ENCODE data around the gene TINCR.

TINCR gene

GRCh38 chr19:5585461-5586299 lies 17.9 kb upstream of the TINCR start:
- TF ChIP-seq CTCF (IDR thresholded peaks at IDR 0.05; ENCODE audit: control extremely low read depth, extremely low read depth, low read depth, missing control alignments), result no peak
- POLR2A ChIA-PET, result interaction anchor here (0.6 kb wide), 1 partner anchor 37 kb away, joined by 3 read pairs; the partner anchor contains the start of genes SAFB and SAFB2
- CTCF ChIA-PET, result no interaction called here
- peak; percentile 78 for DNase-seq (ENCODE audit: extremely low spot score)

GRCh38 chr19:5580161-5580571 lies 12.4 kb upstream of the TINCR start:
- ChIA-PET POLR2A (interaction anchor here (0.6 kb wide), 1 partner anchor 375 kb away, joined by 5 read pairs; no protein-coding TSS in a partner anchor), CTCF (interaction anchor here (0.6 to 0.7 kb wide), 2 partner anchors 10 to 18 kb away, joined by 3 read pairs; no protein-coding TSS in a partner anchor)
- TF ChIP-seq CTCF (IDR thresholded peaks at IDR 0.05; ENCODE audit: control extremely low read depth, extremely low read depth, low read depth, missing control alignments), result no peak
- no peak for DNase-seq (ENCODE audit: extremely low spot score)

GRCh38 chr19:5579697-5580096 lies 11.9 kb upstream of the TINCR start:
- CTCF ChIA-PET, result interaction anchor here (0.6 to 1.1 kb wide), 4 partner anchors 10 to 525 kb away, joined by 3 to 5 read pairs (median 3); no protein-coding TSS in a partner anchor
- TF ChIP-seq CTCF (IDR thresholded peaks at IDR 0.05; ENCODE audit: control extremely low read depth, extremely low read depth, low read depth, missing control alignments), result no peak
- no peak for DNase-seq (ENCODE audit: extremely low spot score)
- POLR2A ChIA-PET, result interaction anchor here (0.6 kb wide), 1 partner anchor 375 kb away, joined by 5 read pairs; no protein-coding TSS in a partner anchor

GRCh38 chr19:5579286-5579685 lies 11.5 kb upstream of the TINCR start:
- ChIA-PET CTCF (interaction anchor here (0.8 to 1.1 kb wide), 3 partner anchors 16 to 525 kb away, joined by 3 to 5 read pairs (median 3); no protein-coding TSS in a partner anchor), POLR2A (no interaction called here)
- no peak for TF ChIP-seq CTCF (IDR thresholded peaks at IDR 0.05; ENCODE audit: control extremely low read depth, extremely low read depth, low read depth, missing control alignments)
- no peak for DNase-seq (ENCODE audit: extremely low spot score)

- peak; percentile 95 for TF ChIP-seq CTCF (IDR thresholded peaks at IDR 0.05; ENCODE audit: control extremely low read depth, extremely low read depth, low read depth, missing control alignments)
- CTCF ChIA-PET, result interaction anchor here (0.8 to 0.9 kb wide), 2 partner anchors 17 to 524 kb away, joined by 3 read pairs; no protein-coding TSS in a partner anchor
- DNase-seq (ENCODE audit: extremely low spot score), result peak; percentile 90
- POLR2A ChIA-PET, result no interaction called here
These were observed 10.5 kb upstream of the TINCR start for GRCh38 chr19:5578097-5578846.

GRCh38 chr19:5575590-5575989 lies 7.8 kb upstream of the TINCR start:
- no peak for DNase-seq (ENCODE audit: extremely low spot score)
- no peak for TF ChIP-seq CTCF (IDR thresholded peaks at IDR 0.05; ENCODE audit: control extremely low read depth, extremely low read depth, low read depth, missing control alignments)

More at GRCh38 chr19:5575590-5575989, 7.8 kb upstream of the TINCR start:
- ChIA-PET POLR2A (no interaction called here), CTCF (no interaction called here)
